CD14-positive monocyte (primary cell): Measurements from ENCODE around the gene BMPR1B. TPM values are rescaled to one million over a fixed set of nuclear protein-coding genes. Genes with fewer than 3 reads are reported as not detected.

Experiments used
- DNase-seq, 3 donors: peaks; one replicate each; pipeline ENCODE4 v3.0.0-alpha.2; 2011 to 2022
- H2AFZ ChIP-seq: 2 replicates; pipeline ENCODE4 v1.6.0; 2012; ENCODE audit warnings: mild to moderate bottlenecking, low read depth, low read length, inconsistent platforms; ENCODE audit not compliant: insufficient read depth, poor library complexity, severe bottlenecking
- H3K27ac ChIP-seq, 2 donors: 1 replicate in 1 of 2; 2 replicates in 1 of 2; pipeline ENCODE4 v1.5.1; 2012 to 2013; ENCODE audit warnings: low read length in 2 of 2, control low read depth in 1 of 2, inconsistent platforms in 1 of 2, low read depth in 1 of 2, mild to moderate bottlenecking in 1 of 2
- H3K27me3 ChIP-seq, 2 donors: one replicate each; pipeline versions ENCODE4 v1.6.0 to v1.6.1; 2011 to 2013; ENCODE audit warnings: low read length in 2 of 2; ENCODE audit not compliant: control insufficient read depth in 2 of 2, insufficient read depth in 2 of 2
- H3K36me3 ChIP-seq, 2 donors: replicated peaks in 1 of 2; 1 replicate in 1 of 2; 2 replicates in 1 of 2; pipeline versions ENCODE4 v1.5.1 to v1.6.1; 2012 to 2013; ENCODE audit warnings: low read length in 2 of 2, control low read depth in 1 of 2, inconsistent platforms in 1 of 2, mild to moderate bottlenecking in 1 of 2; ENCODE audit not compliant: insufficient read depth in 2 of 2, control insufficient read depth in 1 of 2
- H3K4me1 ChIP-seq, 2 donors: 1 replicate in 1 of 2; 2 replicates in 1 of 2; pipeline versions ENCODE4 v1.5.1 to v1.6.1; 2012 to 2013; ENCODE audit warnings: low read length in 2 of 2, control low read depth in 1 of 2, inconsistent platforms in 1 of 2, mild to moderate bottlenecking in 1 of 2, moderate library complexity in 1 of 2; ENCODE audit not compliant: insufficient read depth in 2 of 2, control insufficient read depth in 1 of 2
- H3K4me2 ChIP-seq: replicated peaks from 2 replicates; pipeline ENCODE3; 2012; ENCODE audit warnings: low read length, moderate library complexity, mild to moderate bottlenecking; ENCODE audit not compliant: poor library complexity, severe bottlenecking; ENCODE audit errors: extremely low read depth
- H3K4me3 ChIP-seq, 3 experiments: fragments of 200-600 bp in 1 of 3; sonication (generic) in 1 of 3; replicated peaks in 1 of 3; 1 replicate in 2 of 3; 2 replicates in 1 of 3; pipeline ENCODE4 v1.5.1; 2011 to 2013; ENCODE audit warnings: low read length in 3 of 3, mild to moderate bottlenecking in 3 of 3, control low read depth in 2 of 3, low read depth in 2 of 3, inconsistent platforms in 1 of 3, moderate library complexity in 1 of 3
- H3K79me2 ChIP-seq: 2 replicates; pipeline ENCODE4 v1.6.0; 2012; ENCODE audit warnings: mild to moderate bottlenecking, control low read depth, inconsistent platforms, low read length, moderate library complexity; ENCODE audit not compliant: insufficient read depth
- H3K9ac ChIP-seq: 2 replicates; pipeline ENCODE4 v1.6.0; 2017; ENCODE audit warnings: low read length, mild to moderate bottlenecking; ENCODE audit not compliant: insufficient read depth, poor library complexity, severe bottlenecking
- H3K9me3 ChIP-seq, 2 donors: replicated peaks in 1 of 2; 1 replicate in 1 of 2; 2 replicates in 1 of 2; pipeline versions ENCODE4 v1.5.1 to v1.6.1; 2012 to 2013; ENCODE audit warnings: low read length in 2 of 2, control low read depth in 1 of 2; ENCODE audit not compliant: control insufficient read depth in 1 of 2, insufficient read depth in 1 of 2
- H4K20me1 ChIP-seq: 2 replicates; pipeline ENCODE4 v1.6.0; 2012; ENCODE audit warnings: mild to moderate bottlenecking, low read length, control low read depth, moderate library complexity; ENCODE audit not compliant: insufficient read depth
- H3K27ac Mint-ChIP-seq, 7 donors: one replicate each; pipeline ENCODE4 v1.8.0; 2020; ENCODE audit warnings: mild to moderate bottlenecking in 7 of 7, mixed read lengths in 7 of 7, moderate library complexity in 6 of 7, inconsistent platforms in 2 of 7
- H3K27me3 Mint-ChIP-seq, 3 donors: one replicate each; pipeline ENCODE4 v1.8.0; 2021 to 2022; ENCODE audit warnings: low read depth in 3 of 3, mild to moderate bottlenecking in 3 of 3, mixed read lengths in 3 of 3, moderate library complexity in 3 of 3, inconsistent platforms in 1 of 3
- H3K36me3 Mint-ChIP-seq, 2 donors: one replicate each; pipeline ENCODE4 v1.8.0; 2020; ENCODE audit warnings: mixed read lengths in 2 of 2, inconsistent platforms in 1 of 2, mild to moderate bottlenecking in 1 of 2
- H3K4me1 Mint-ChIP-seq: one replicate; pipeline ENCODE4 v1.8.0; 2020; ENCODE audit warnings: mild to moderate bottlenecking, mixed read lengths
- H3K4me3 Mint-ChIP-seq, 2 donors: one replicate each; pipeline ENCODE4 v1.8.0; 2020; ENCODE audit warnings: mild to moderate bottlenecking in 2 of 2, mixed read lengths in 2 of 2, moderate library complexity in 1 of 2
- H3K9me3 Mint-ChIP-seq, 7 donors: one replicate each; pipeline ENCODE4 v1.8.0; 2020 to 2022; ENCODE audit warnings: mixed read lengths in 7 of 7, mild to moderate bottlenecking in 6 of 7, moderate library complexity in 6 of 7, inconsistent platforms in 2 of 7
- WGBS: methylation state at CpG from one replicate; pipeline ENCODE4 v1.1.5; 2013; ENCODE audit warnings: missing lambda C conversion rate; ENCODE audit not compliant: insufficient coverage; 5-methylcytosine and 5-hydroxymethylcytosine counted together
- intact Hi-C, 2 donors: fragments of 100-400 bp; cut with micrococcal nuclease; formaldehyde crosslinking; loops; one replicate each; pipeline versions ENCODE4 v1.15.0 to v1.15.1; 2023
- polyA plus RNA-seq, 3 donors: library from polyadenylated mRNA; depleted of rRNA in 1 of 3; unstranded in 2 of 3; stranded (reverse) in 1 of 3; fragments of 300-500 nt in 2 of 3; fragments of >200 nt in 1 of 3; fragmentation: Illumina TruSeq in 2 of 3; gene quantifications; 1 replicate in 2 of 3; 2 replicates in 1 of 3; pipeline ENCODE4 v1.2.3, GENCODE V29; 2012 to 2021
- TF ChIP-seq, protein P1 (sequence below): fragments of 200-600 bp; IDR thresholded peaks from one replicate; pipeline ENCODE4 v1.8.0; 2022; ENCODE audit warnings: antibody characterized with exemption, mild to moderate bottlenecking

The BMPR1B gene
- polyA plus RNA-seq, 3 donors: not detected

DNA sequence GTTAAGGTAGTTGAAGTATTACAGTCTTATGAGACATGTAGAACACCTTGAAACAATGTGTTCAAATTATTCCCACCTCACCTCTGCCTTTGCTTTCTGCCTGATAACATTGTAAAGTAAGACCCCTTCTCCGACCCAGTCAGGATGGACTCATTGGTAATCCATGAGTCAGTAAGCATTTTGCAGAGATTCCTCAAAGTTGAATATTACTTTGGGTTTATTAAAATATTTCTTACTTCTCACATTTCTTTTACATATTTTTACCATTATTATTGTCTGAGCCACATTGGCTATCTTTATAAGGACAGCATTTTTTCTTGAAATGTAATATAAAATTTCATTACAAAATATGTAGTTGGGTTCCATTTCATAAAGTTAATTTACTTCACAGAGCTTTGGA is 201.6 kb downstream of the BMPR1B start:
- Histone ChIP-seq H4K20me1 (no peaks in the 10 kb centered on the region), H3K27me3 (no peaks in the 10 kb centered on the region), H2AFZ (no peak overlapping the region), H3K4me3 (no peak overlapping the region), H3K79me2 (no peaks in the 10 kb centered on the region), H3K4me1 (no peaks in the 10 kb centered on the region), H3K4me2 (no peak overlapping the region), H3K9ac (no peak overlapping the region), H3K27ac (no peak overlapping the region), H3K36me3 (no peaks in the 10 kb centered on the region), H3K9me3 (no peaks in the 10 kb centered on the region)
- H3K27ac Mint-ChIP-seq: no peak overlapping the region
- H3K9me3 Mint-ChIP-seq: peaks cover 0 to 5% (median 4%) of the 10 kb centered on the region in 7 donors
- intact Hi-C loops: no loop called here
- no peaks in the 10 kb centered on the region for H3K27me3 Mint-ChIP-seq
- TF ChIP-seq, protein P1, sequence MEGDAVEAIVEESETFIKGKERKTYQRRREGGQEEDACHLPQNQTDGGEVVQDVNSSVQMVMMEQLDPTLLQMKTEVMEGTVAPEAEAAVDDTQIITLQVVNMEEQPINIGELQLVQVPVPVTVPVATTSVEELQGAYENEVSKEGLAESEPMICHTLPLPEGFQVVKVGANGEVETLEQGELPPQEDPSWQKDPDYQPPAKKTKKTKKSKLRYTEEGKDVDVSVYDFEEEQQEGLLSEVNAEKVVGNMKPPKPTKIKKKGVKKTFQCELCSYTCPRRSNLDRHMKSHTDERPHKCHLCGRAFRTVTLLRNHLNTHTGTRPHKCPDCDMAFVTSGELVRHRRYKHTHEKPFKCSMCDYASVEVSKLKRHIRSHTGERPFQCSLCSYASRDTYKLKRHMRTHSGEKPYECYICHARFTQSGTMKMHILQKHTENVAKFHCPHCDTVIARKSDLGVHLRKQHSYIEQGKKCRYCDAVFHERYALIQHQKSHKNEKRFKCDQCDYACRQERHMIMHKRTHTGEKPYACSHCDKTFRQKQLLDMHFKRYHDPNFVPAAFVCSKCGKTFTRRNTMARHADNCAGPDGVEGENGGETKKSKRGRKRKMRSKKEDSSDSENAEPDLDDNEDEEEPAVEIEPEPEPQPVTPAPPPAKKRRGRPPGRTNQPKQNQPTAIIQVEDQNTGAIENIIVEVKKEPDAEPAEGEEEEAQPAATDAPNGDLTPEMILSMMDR: no peak
- WGBS: no CpG with 5 or more reads among the region's 1 CpG
- no peaks in the 10 kb centered on the region for H3K4me1 Mint-ChIP-seq
- no peaks in the 10 kb centered on the region for H3K36me3 Mint-ChIP-seq
- H3K4me3 Mint-ChIP-seq: no peak overlapping the region
- no peak for DNase-seq

DNA sequence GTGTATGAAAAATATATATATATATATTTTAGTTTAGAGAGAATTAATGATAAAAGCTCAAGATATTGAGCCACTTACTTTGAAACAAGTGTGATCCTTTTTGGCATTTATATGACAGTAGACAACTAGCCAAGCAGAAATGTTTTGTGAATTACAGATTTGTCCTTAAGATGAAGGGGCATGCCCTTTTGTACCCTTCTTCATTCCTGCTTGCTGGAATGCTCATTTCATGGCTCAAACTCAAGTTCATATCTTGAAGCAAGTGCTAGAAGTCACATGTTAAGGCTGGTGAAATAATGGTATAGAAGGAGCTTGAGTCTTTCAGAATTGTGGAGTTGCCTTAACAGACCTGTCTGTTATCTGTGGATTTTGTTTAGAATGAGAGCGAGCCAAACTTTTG is 203.0 kb downstream of the BMPR1B start:
- Histone ChIP-seq H3K27me3 (no peaks in the 10 kb centered on the region), H3K9ac (no peak overlapping the region), H3K4me1 (no peaks in the 10 kb centered on the region), H3K79me2 (no peaks in the 10 kb centered on the region), H3K4me3 (no peak overlapping the region), H3K27ac (no peak overlapping the region), H2AFZ (no peak overlapping the region), H4K20me1 (no peaks in the 10 kb centered on the region), H3K36me3 (no peaks in the 10 kb centered on the region), H3K4me2 (no peak overlapping the region), H3K9me3 (no peaks in the 10 kb centered on the region)
- Mint-ChIP-seq H3K36me3 (no peaks in the 10 kb centered on the region), H3K4me3 (no peak overlapping the region), H3K27ac (no peak overlapping the region), H3K4me1 (no peaks in the 10 kb centered on the region), H3K27me3 (no peaks in the 10 kb centered on the region), H3K9me3 (peaks cover 0 to 5% (median 4%) of the 10 kb centered on the region in 7 donors)
- WGBS: no CpG with 5 or more reads among the region's 1 CpG
- DNase-seq: no peak
- intact Hi-C loops: no loop called here
- TF ChIP-seq, protein P1: no peak
